ENCODE results near the gene RNF149.
"Not testable (repeated sequence)": the region's sequence is repeated elsewhere in the genome, so short reads cannot be mapped to it uniquely, and the experiment has no call there.

RNF149 gene

DNA sequence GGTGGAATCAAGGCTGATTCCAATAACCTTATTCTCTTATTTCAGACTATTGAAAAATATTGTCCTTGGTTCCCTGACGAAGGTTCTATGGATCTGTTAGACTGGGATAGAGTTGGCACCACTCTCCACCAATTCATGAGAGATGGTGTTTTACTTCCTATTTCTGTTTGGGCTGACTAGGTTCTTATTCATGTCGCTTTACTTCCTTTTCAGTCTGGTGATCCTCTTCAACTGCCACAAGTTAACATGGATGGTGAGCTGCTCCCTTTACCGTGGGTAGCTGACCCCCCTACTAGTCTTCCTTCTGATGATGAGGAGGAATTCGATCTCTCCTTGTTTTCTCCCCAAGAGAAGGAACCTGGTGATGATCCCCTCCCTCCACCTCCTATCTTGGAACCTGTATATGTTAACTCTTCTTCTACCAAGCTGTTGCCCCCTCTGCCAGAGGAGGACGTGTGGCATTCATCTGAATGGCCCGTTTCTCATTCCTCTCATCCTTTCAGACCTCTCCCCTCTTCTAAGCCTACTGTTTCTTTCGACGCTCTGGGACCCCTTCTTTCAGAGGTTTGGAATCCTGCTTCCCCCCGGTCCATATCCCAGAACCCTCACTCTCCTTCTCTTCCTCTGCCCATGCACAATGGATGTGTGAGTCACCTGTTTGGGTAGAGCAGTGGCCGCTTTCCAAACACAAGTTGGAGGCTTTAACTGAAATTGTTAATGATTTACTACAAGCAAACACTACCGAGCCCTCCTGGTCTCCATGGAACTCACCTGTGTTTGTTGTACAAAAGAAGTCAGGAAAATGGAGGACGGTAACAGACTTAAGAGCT, 69.4 kb downstream of the RNF149 start:
- TF ChIP-seq TOX (CRISPR knock-in tag; IDR thresholded peaks at IDR 0.05; ENCODE audit: borderline replicate concordance) (no peak), ZNF70 (CRISPR knock-in tag; IDR thresholded peaks at IDR 0.05) (no peak), OSR1 (CRISPR knock-in tag; IDR thresholded peaks at IDR 0.05) (no peak), ISL1 (CRISPR knock-in tag; IDR thresholded peaks at IDR 0.05) (no peak), PPARA (CRISPR knock-in tag; IDR thresholded peaks at IDR 0.05; ENCODE audit: borderline replicate concordance) (no peak), BACH2 (CRISPR knock-in tag; IDR thresholded peaks at IDR 0.05; ENCODE audit: borderline replicate concordance) (no peak), ZNF565 (CRISPR knock-in tag; conservative IDR thresholded peaks at IDR 0.05; ENCODE audit: low read depth) (no peak), ARNTL (CRISPR knock-in tag; IDR thresholded peaks at IDR 0.05; ENCODE audit: borderline replicate concordance, low read depth) (no peak), TCF4 (CRISPR knock-in tag; IDR thresholded peaks at IDR 0.05; ENCODE audit: borderline replicate concordance) (no peak), ZNF8 (CRISPR knock-in tag; IDR thresholded peaks at IDR 0.05) (no peak), ZC3H10 (CRISPR knock-in tag; IDR thresholded peaks at IDR 0.05) (no peak)
- TF ChIP-seq, protein P1, sequence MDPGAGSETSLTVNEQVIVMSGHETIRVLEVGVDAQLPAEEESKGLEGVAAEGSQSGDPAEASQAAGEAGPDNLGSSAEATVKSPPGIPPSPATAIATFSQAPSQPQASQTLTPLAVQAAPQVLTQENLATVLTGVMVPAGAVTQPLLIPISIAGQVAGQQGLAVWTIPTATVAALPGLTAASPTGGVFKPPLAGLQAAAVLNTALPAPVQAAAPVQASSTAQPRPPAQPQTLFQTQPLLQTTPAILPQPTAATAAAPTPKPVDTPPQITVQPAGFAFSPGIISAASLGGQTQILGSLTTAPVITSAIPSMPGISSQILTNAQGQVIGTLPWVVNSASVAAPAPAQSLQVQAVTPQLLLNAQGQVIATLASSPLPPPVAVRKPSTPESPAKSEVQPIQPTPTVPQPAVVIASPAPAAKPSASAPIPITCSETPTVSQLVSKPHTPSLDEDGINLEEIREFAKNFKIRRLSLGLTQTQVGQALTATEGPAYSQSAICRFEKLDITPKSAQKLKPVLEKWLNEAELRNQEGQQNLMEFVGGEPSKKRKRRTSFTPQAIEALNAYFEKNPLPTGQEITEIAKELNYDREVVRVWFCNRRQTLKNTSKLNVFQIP (CRISPR knock-in tag; IDR thresholded peaks at IDR 0.05; ENCODE audit: borderline replicate concordance, low read depth), result no peak
- TF ChIP-seq, protein P2, sequence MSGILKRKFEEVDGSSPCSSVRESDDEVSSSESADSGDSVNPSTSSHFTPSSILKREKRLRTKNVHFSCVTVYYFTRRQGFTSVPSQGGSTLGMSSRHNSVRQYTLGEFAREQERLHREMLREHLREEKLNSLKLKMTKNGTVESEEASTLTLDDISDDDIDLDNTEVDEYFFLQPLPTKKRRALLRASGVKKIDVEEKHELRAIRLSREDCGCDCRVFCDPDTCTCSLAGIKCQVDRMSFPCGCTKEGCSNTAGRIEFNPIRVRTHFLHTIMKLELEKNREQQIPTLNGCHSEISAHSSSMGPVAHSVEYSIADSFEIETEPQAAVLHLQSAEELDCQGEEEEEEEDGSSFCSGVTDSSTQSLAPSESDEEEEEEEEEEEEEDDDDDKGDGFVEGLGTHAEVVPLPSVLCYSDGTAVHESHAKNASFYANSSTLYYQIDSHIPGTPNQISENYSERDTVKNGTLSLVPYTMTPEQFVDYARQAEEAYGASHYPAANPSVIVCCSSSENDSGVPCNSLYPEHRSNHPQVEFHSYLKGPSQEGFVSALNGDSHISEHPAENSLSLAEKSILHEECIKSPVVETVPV (CRISPR knock-in tag; IDR thresholded peaks at IDR 0.05), result no peak
- no peak for ATAC-seq

DNA sequence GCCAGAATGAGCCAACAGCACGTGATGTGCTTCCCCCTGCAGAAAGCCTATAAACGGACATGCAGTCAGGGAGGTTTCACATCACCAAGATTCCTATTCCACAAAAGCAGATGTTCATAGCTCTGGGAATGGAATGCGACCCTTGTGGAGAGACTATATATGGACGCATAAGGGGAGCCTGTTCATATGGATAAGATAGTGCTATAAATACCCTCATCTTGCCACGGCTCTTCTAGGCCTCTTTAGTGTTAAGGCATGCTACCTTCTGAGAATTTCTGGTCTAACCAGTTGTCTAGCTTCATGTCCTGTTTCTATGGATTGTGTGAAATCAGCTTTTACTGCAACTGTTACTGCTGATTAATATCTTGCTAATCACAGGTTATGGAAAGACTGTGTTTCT, 70.6 kb downstream of the RNF149 start:
- not testable (repeated sequence) for ATAC-seq

DNA sequence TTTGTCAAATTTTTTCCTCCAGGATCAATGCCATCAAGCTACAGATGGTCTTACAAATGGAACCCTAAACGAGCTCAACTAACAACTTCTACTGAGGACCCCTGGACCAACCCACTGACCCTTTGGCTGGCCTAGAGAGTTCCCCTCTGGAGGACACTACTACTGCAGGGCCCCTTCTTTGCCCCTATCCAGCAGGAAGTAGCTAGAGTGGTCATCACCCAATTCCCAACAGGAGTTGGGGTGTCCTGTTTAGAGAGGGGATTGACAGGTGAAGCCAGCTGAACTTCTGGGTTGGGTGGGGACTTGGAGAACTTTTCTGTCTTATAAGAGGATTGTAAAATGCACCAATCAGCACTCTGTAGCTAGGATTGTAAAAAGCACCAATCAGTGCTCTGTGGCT, 72.5 kb downstream of the RNF149 start:
- not testable (repeated sequence) for ATAC-seq

DNA sequence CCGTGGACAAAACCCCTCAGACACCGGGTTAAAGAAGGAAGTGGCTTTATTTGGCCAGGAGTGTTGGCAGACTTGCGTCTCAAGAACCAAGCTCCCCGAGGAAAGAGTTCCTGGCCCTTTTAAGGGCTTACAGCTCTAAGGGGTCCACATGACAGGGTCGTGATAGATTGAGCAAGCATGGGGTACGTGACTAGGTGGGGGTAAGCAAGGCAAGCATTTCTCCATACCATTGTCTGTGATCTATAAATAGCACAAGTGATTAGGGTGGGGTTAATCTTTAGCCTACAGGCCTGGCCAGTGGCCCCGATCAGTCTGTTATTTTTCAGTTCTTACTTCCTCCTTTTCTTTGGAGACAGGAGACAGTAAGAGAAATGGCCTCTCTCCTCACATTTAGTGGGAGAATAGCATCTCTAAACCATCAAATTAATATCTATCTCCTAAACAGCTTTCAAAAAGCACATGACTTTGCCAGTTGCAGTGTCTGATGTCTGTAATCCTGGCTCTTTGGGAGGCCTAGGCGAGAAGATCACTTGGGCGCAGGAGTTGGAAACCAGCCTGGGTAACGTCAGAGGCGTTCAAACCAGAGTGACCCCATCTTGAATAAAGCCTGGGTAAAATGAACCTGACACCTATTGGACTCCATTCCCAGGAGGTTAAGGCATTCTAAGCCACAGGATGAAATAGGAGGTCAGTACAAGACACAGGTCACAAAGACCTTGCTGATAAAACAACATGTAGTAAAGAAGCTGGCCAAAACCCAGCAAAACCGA, 74.1 kb downstream of the RNF149 start:
- no peak for ATAC-seq
- TF ChIP-seq, protein P3, sequence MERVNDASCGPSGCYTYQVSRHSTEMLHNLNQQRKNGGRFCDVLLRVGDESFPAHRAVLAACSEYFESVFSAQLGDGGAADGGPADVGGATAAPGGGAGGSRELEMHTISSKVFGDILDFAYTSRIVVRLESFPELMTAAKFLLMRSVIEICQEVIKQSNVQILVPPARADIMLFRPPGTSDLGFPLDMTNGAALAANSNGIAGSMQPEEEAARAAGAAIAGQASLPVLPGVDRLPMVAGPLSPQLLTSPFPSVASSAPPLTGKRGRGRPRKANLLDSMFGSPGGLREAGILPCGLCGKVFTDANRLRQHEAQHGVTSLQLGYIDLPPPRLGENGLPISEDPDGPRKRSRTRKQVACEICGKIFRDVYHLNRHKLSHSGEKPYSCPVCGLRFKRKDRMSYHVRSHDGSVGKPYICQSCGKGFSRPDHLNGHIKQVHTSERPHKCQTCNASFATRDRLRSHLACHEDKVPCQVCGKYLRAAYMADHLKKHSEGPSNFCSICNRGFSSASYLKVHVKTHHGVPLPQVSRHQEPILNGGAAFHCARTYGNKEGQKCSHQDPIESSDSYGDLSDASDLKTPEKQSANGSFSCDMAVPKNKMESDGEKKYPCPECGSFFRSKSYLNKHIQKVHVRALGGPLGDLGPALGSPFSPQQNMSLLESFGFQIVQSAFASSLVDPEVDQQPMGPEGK (CRISPR knock-in tag; IDR thresholded peaks at IDR 0.05; ENCODE audit: borderline replicate concordance), result no peak
- TF ChIP-seq ZC3H10 (CRISPR knock-in tag; IDR thresholded peaks at IDR 0.05), result no peak

DNA sequence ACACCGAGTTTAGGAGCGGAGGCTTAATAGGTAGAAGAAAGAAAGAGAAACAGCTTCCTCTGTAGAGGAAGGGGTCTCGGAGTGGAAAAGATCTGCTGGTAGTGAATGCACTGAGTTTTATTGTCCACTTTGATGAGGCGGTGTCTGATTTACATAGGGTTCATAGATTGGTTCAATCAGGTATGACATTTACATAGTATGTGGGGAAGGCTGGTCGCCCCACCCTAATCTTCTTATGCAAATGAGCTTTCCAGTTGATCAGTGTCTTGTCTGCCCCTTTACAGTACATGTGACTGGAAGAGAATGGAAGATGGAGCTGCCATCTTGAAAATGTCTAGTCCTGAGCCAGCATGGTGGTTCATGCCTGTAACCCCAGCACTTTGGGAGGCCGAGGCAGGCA, 75.7 kb downstream of the RNF149 start:
- ATAC-seq, result no peak
- TF ChIP-seq ARNTL (CRISPR knock-in tag; IDR thresholded peaks at IDR 0.05; ENCODE audit: borderline replicate concordance, low read depth), result no peak
- TF ChIP-seq, protein P4, sequence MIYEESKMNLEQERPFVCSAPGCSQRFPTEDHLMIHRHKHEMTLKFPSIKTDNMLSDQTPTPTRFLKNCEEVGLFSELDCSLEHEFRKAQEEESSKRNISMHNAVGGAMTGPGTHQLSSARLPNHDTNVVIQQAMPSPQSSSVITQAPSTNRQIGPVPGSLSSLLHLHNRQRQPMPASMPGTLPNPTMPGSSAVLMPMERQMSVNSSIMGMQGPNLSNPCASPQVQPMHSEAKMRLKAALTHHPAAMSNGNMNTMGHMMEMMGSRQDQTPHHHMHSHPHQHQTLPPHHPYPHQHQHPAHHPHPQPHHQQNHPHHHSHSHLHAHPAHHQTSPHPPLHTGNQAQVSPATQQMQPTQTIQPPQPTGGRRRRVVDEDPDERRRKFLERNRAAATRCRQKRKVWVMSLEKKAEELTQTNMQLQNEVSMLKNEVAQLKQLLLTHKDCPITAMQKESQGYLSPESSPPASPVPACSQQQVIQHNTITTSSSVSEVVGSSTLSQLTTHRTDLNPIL (CRISPR knock-in tag; IDR thresholded peaks at IDR 0.05; ENCODE audit: low read depth), result no peak
- no peak for TF ChIP-seq TOX (CRISPR knock-in tag; IDR thresholded peaks at IDR 0.05; ENCODE audit: borderline replicate concordance)
- TF ChIP-seq OSR1 (CRISPR knock-in tag; IDR thresholded peaks at IDR 0.05), result no peak
- TF ChIP-seq, protein P1 (CRISPR knock-in tag; IDR thresholded peaks at IDR 0.05; ENCODE audit: borderline replicate concordance, low read depth), result no peak
- no peak for TF ChIP-seq TCF4 (CRISPR knock-in tag; IDR thresholded peaks at IDR 0.05; ENCODE audit: borderline replicate concordance)
- no peak for TF ChIP-seq ZNF70 (CRISPR knock-in tag; IDR thresholded peaks at IDR 0.05)
- TF ChIP-seq ZC3H10 (CRISPR knock-in tag; IDR thresholded peaks at IDR 0.05), result no peak
- TF ChIP-seq PPARA (CRISPR knock-in tag; IDR thresholded peaks at IDR 0.05; ENCODE audit: borderline replicate concordance), result no peak
- TF ChIP-seq, protein P2 (CRISPR knock-in tag; IDR thresholded peaks at IDR 0.05), result no peak
- no peak for TF ChIP-seq ESRRG (CRISPR knock-in tag; IDR thresholded peaks at IDR 0.05)
- TF ChIP-seq SNAI2 (CRISPR knock-in tag; IDR thresholded peaks at IDR 0.05), result no peak
- no peak for TF ChIP-seq GLIS3 (CRISPR knock-in tag; IDR thresholded peaks at IDR 0.05)
- TF ChIP-seq ZFP30 (CRISPR knock-in tag; IDR thresholded peaks at IDR 0.05), result no peak
- no peak for TF ChIP-seq ZNF8 (CRISPR knock-in tag; IDR thresholded peaks at IDR 0.05)
- TF ChIP-seq ISL1 (CRISPR knock-in tag; IDR thresholded peaks at IDR 0.05), result no peak
